HEK293T (cell line): ENCODE results near the gene LAMC2.

Source experiments
- CTCF ChIA-PET: fragments of 350-600 bp; formaldehyde crosslinking; extraction: SDS; loops from one replicate; lab custom pipeline; 2021; ENCODE audit warnings: antibody characterized with exemption, inconsistent platforms; lab: Yijun Ruan, JAX
- POLR2A ChIA-PET: fragments of 350-600 bp; formaldehyde crosslinking; extraction: SDS; loops from one replicate; lab custom pipeline; 2020; ENCODE audit warnings: antibody characterized with exemption, inconsistent platforms; lab: Yijun Ruan, JAX
- DNase-seq: peaks from one replicate; pipeline ENCODE4 v3.0.0; 2012; ENCODE audit warnings: mixed read lengths; ENCODE audit errors: extremely low spot score
- ARNT ChIP-seq: fragments of 450-650 bp; IDR thresholded peaks from 2 replicates; pipeline ENCODE4 v1.6.1; 2017; ENCODE audit warnings: mild to moderate bottlenecking
- BHLHE40 ChIP-seq: fragments of 450-650 bp; IDR thresholded peaks from 2 replicates; pipeline ENCODE4 v1.6.1; 2016; ENCODE audit warnings: mild to moderate bottlenecking, moderate library complexity, borderline replicate concordance
- CTBP1 ChIP-seq: fragments of 450-650 bp; IDR thresholded peaks from 2 replicates; pipeline ENCODE4 v1.6.1; 2016; ENCODE audit warnings: borderline replicate concordance
- ELF4 ChIP-seq: fragments of 450-650 bp; IDR thresholded peaks from 2 replicates; pipeline ENCODE4 v1.6.1; 2017; ENCODE audit warnings: antibody characterized with exemption
- FOXA1 ChIP-seq: fragments of 450-650 bp; IDR thresholded peaks from 2 replicates; pipeline ENCODE4 v1.6.1; 2016; ENCODE audit warnings: mild to moderate bottlenecking
- FOXK2 ChIP-seq: fragments of 450-650 bp; IDR thresholded peaks from 2 replicates; pipeline ENCODE4 v1.6.1; 2016; ENCODE audit warnings: mild to moderate bottlenecking
- FOXM1 ChIP-seq: fragments of 450-650 bp; IDR thresholded peaks from 2 replicates; pipeline ENCODE4 v1.6.1; 2017; ENCODE audit warnings: mild to moderate bottlenecking, borderline replicate concordance
- HDGF ChIP-seq: fragments of 450-650 bp; IDR thresholded peaks from 2 replicates; pipeline ENCODE4 v1.6.1; 2017; ENCODE audit warnings: antibody characterized with exemption, borderline replicate concordance
- L3MBTL2 ChIP-seq: fragments of 450-650 bp; conservative IDR thresholded peaks from 2 replicates; pipeline ENCODE4 v1.6.1; 2016; ENCODE audit warnings: mild to moderate bottlenecking
- LEF1 ChIP-seq: fragments of 450-650 bp; IDR thresholded peaks from 2 replicates; pipeline ENCODE4 v1.6.1; 2017; ENCODE audit warnings: mild to moderate bottlenecking, borderline replicate concordance
- NFRKB ChIP-seq: fragments of 450-650 bp; IDR thresholded peaks from 2 replicates; pipeline ENCODE4 v1.6.1; 2016; ENCODE audit warnings: mild to moderate bottlenecking, moderate library complexity
- SP1 ChIP-seq: fragments of 450-650 bp; IDR thresholded peaks from 2 replicates; pipeline ENCODE4 v1.6.1; 2017
- SUZ12 ChIP-seq: fragments of 450-650 bp; IDR thresholded peaks from 2 replicates; pipeline ENCODE4 v1.6.1; 2016; ENCODE audit warnings: mild to moderate bottlenecking
- TARDBP ChIP-seq: fragments of 450-650 bp; IDR thresholded peaks from 2 replicates; pipeline ENCODE4 v1.6.1; 2016
- ZNF384 ChIP-seq: fragments of 450-650 bp; IDR thresholded peaks from 2 replicates; pipeline ENCODE4 v1.6.1; 2016
- TF ChIP-seq, protein P1 (sequence below): fragments of 450-650 bp; IDR thresholded peaks from 2 replicates; pipeline ENCODE4 v1.6.1; 2016

Gene LAMC2

DNA sequence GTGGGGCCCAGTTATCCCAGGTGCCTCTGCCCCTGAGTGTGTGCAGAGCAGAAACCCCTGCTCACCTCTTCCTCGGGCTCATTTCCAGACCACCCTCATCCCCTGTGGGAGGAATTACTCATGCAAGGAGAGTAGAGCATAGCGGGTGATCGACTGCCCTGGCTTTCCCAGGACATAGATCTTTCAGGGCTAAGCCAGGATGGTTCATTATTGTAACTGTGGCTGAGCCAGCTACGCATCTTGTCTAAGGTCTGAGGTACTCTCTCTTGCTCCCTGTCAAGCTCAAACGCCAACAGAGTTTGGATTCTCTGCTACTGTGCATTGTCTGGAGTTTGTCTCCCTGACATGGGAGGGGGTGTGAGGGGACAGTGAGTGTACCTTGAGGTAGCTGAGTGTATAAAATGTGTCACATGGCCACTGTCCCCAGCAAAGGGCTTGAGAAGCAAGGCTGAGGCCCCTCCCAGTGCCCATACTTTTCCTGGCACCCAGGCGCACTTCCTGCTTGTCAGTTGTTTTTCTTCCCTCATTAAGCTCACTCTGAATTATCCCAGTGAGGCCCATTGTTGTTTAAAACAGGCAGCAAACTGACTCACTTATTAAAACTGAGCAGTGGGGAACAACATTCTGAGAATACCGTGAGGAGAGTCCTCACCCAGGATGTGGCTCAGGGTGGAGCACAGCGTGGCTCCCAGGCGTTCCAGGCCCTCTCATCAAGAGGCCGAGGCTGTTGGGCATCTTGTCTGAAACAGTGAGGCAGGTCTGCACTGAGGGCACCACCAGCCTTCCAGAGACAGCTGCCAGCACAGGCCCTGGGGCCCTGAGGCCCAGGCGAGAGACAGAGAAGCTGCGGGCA, 92.9 kb downstream of the LAMC2 start:
- CTCF ChIA-PET = interaction anchor here (1.3 to 1.9 kb wide), 2 partner anchors 44 to 316 kb away, joined by 4 to 6 read pairs; no protein-coding TSS in a partner anchor

DNA sequence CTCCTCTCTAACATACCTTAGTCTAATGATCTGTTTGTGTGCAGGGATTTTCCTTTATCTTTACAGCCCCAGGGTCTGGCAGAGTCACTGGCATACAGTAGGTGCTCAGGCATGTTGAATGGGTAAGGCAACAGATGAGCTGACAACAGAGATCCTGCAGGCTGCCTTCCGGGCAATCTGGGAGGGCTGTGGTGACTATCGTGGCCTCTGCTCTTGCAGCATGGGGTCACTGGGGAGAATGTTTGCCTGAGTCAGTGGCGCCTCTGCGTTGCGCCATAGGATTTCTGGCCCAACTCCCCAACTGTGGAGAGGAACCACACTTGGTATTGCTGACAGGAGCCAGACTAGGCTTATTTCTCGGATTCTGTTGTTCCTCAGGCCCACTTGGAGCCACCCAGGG, 93.8 kb downstream of the LAMC2 start:
- no peak for TF ChIP-seq FOXM1
- no peak for TF ChIP-seq FOXK2
- TF ChIP-seq CTBP1 = no peak
- TF ChIP-seq ZNF384 = no peak
- no peak for TF ChIP-seq BHLHE40
- no peak for TF ChIP-seq LEF1
- no peak for TF ChIP-seq NFRKB
- no peak for TF ChIP-seq TARDBP
- no peak for TF ChIP-seq ELF4
- no peak for DNase-seq
- CTCF ChIA-PET = interaction anchor here (0.8 kb wide), 1 partner anchor 55 kb away, joined by 3 read pairs; no protein-coding TSS in a partner anchor
- POLR2A ChIA-PET = interaction anchor here (2.5 kb wide), 1 partner anchor 45 kb away, joined by 5 read pairs; no protein-coding TSS in a partner anchor

More for the DNA sequence above, 92.9 kb downstream of the LAMC2 start:
- no peak for DNase-seq
- no peak for TF ChIP-seq BHLHE40
- no peak for TF ChIP-seq TARDBP
- no peak for TF ChIP-seq FOXM1
- TF ChIP-seq ELF4 = no peak
- no peak for TF ChIP-seq NFRKB
- POLR2A ChIA-PET = interaction anchor here (2.5 kb wide), 1 partner anchor 44 kb away, joined by 5 read pairs; no protein-coding TSS in a partner anchor

DNA sequence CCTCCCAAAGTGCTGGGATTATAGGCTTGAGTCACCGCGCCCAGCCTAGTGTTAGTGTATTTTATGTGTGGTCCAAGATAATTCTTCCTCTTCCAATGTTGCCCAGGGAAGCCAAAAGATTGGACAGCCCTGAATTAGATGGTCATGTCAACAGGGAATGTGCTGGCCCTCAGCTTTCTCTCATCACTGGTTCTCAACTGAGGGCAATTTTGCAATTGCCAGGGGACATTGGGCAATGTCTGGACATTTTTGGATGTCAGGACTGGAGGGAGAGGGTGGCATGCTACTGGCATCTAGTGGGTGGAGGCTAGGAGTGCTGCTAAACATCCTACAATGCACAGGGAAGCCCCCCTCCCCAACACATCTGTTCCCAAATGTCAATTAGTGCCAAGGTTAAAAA, 95.0 kb downstream of the LAMC2 start:
- POLR2A ChIA-PET = no interaction called here

DNA sequence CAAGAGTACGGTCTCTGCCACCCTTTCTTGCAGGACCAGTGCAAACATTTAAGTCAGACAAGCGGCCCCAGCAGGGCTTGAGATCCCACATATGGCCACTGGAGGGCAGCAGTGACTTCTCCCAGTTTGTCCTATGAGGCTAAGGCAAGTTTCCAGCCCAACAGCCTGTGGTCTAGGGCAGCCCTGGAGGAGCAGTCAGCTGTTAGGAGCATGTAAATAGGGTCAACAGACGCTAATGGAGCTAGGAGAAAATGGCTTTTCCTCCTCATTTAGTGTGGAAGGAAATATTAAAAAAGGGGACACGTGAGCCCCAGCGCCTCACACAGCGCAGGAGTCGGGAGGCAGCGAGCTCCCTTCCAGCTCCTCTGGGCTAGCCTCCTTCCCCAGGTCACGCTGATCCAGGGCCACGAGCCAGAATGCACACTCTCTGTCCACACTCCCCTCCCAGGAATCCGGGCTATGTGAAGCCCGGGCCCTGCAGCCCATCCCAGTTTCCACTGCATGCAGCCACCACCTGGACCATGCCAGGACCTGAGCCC, 95.6 kb downstream of the LAMC2 start:
- CTCF ChIA-PET = interaction anchor here (0.7 to 1.2 kb wide), 4 partner anchors 8 to 403 kb away, joined by 3 to 5 read pairs (median 3); no protein-coding TSS in a partner anchor
- peak; percentile 88 for DNase-seq
- POLR2A ChIA-PET = interaction anchor here (1.0 kb wide), 1 partner anchor 47 kb away, joined by 3 read pairs; no protein-coding TSS in a partner anchor
- TF ChIP-seq LEF1 (no peak), ELF4 (no peak), SP1 (no peak), NFRKB (no peak), FOXA1 (no peak), L3MBTL2 (no peak), SUZ12 (no peak), TARDBP (no peak), FOXK2 (no peak), ARNT (no peak), ZNF384 (no peak), BHLHE40 (no peak), HDGF (no peak)
- TF ChIP-seq, protein P1, sequence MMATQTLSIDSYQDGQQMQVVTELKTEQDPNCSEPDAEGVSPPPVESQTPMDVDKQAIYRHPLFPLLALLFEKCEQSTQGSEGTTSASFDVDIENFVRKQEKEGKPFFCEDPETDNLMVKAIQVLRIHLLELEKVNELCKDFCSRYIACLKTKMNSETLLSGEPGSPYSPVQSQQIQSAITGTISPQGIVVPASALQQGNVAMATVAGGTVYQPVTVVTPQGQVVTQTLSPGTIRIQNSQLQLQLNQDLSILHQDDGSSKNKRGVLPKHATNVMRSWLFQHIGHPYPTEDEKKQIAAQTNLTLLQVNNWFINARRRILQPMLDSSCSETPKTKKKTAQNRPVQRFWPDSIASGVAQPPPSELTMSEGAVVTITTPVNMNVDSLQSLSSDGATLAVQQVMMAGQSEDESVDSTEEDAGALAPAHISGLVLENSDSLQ = no peak

More for the DNA sequence above, 95.0 kb downstream of the LAMC2 start:
- CTCF ChIA-PET = interaction anchor here (0.9 to 1.2 kb wide), 2 partner anchors 182 to 404 kb away, joined by 3 to 5 read pairs; no protein-coding TSS in a partner anchor
- DNase-seq = no peak
- TF ChIP-seq CTBP1 = no peak
- TF ChIP-seq HDGF = no peak
- TF ChIP-seq NFRKB = no peak
- TF ChIP-seq TARDBP = no peak
- TF ChIP-seq FOXM1 = no peak
- TF ChIP-seq L3MBTL2 = no peak
- TF ChIP-seq ZNF384 = no peak
- TF ChIP-seq, protein P1 = no peak
- TF ChIP-seq BHLHE40 = no peak
- TF ChIP-seq LEF1 = no peak
- TF ChIP-seq SP1 = no peak
- no peak for TF ChIP-seq FOXK2
- TF ChIP-seq FOXA1 = no peak
- TF ChIP-seq ELF4 = no peak
- no peak for TF ChIP-seq ARNT

DNA sequence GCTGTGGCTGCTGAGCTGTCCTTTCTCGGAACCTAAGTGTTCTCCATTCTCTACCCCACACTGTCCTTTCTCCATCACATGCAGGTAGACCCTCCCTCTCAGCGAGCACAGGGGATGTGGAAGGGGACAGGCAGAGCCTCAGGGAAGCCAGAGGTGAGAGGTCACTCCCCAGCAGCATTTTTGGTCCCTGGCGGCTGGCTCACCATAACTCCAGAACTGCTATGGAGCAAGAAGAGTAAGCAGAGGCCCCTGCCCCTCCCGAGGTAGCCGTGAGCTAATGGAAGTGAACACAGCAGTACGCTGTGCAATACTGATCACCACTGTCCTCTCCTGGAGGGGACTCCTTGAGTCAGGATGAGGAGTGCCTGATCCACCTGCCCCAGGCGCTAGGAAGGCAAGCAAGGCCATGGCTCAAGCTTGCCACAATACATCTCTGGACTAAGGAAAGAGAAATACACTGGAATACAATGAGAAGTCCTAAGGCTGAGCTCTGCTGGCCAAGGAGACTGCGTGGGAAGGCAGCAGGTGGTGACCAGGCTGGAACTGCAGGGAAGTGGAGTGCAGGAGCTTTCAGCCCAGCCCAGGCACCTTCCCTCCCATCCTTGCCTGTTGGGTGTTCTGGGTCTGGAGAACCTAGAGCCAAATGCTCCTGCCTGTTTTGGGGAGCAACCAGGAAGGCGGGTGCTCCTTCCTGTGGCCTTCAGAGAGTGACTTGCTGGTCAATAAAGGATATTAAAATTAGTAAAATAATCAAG, 96.2 kb downstream of the LAMC2 start:
- ChIA-PET CTCF (interaction anchor here (0.5 to 1.8 kb wide), 7 partner anchors 8 to 263 kb away, joined by 3 to 6 read pairs (median 4); no protein-coding TSS in a partner anchor), POLR2A (interaction anchor here (1.0 kb wide), 1 partner anchor 47 kb away, joined by 3 read pairs; no protein-coding TSS in a partner anchor)
- TF ChIP-seq ARNT (no peak), TARDBP (no peak), BHLHE40 (no peak), HDGF (no peak), L3MBTL2 (no peak), NFRKB (no peak), ELF4 (no peak), ZNF384 (no peak), FOXA1 (no peak)
- TF ChIP-seq, protein P1 = no peak
- DNase-seq = no peak
